ENCODE results near the gene BFSP1. TPM values are rescaled to one million over a fixed set of nuclear protein-coding genes. Genes with fewer than 3 reads are reported as not detected.

Gene BFSP1
- total and polyA plus RNA-seq, 2 experiments from 2014 or later: 2.0 to 2.3 TPM

GRCh38 chr20:17456279-17456678 is 74.9 kb downstream of the BFSP1 start:
- Histone ChIP-seq H2AFZ (no peak overlapping the region), H3K9me3 (ENCODE audit: low read depth) (no peaks in the 10 kb centered on the region), H3K27ac (no peak overlapping the region), H3K4me1 (ENCODE audit: insufficient read depth) (no peaks in the 10 kb centered on the region), H3K9me2 (replicated peaks; ENCODE audit: insufficient read depth) (no peaks in the 10 kb centered on the region), H3K4me3 (no peak overlapping the region), H3K36me3 (replicated peaks; ENCODE audit: insufficient read depth, low read depth) (no peaks in the 10 kb centered on the region), H3K79me2 (no peaks in the 10 kb centered on the region), H3K27me3 (no peaks in the 10 kb centered on the region), H4K20me1 (ENCODE audit: insufficient read depth, poor library complexity, severe bottlenecking) (no peaks in the 10 kb centered on the region), H3K4me2 (no peak overlapping the region)
- 89% methylated on average over 8 of the region's 8 CpGs for WGBS (ENCODE audit: low lambda C conversion rate, missing lambda C conversion rate)
- no peak for DNase-seq (ENCODE audit: low spot score)
- no peak for TF ChIP-seq CTCF (IDR thresholded peaks at IDR 0.05; ENCODE audit: poor library complexity)
- TF ChIP-seq EZH2phosphoT487 (IDR thresholded peaks at IDR 0.05; ENCODE audit: low read depth, severe bottlenecking, unreplicated experiment): no peak
- TF ChIP-seq EZH2 (IDR thresholded peaks at IDR 0.05; ENCODE audit: borderline replicate concordance): no peak

- Histone ChIP-seq H3K27ac (no peak overlapping the region), H3K4me3 (no peak overlapping the region), H3K36me3 (replicated peaks; ENCODE audit: insufficient read depth, low read depth) (no peaks in the 10 kb centered on the region), H3K4me1 (ENCODE audit: insufficient read depth) (no peaks in the 10 kb centered on the region), H3K4me2 (no peak overlapping the region), H4K20me1 (ENCODE audit: insufficient read depth, poor library complexity, severe bottlenecking) (no peaks in the 10 kb centered on the region), H2AFZ (no peak overlapping the region), H3K9me2 (replicated peaks; ENCODE audit: insufficient read depth) (no peaks in the 10 kb centered on the region), H3K27me3 (no peaks in the 10 kb centered on the region), H3K9me3 (ENCODE audit: low read depth) (no peaks in the 10 kb centered on the region), H3K79me2 (no peaks in the 10 kb centered on the region)
- no peak for TF ChIP-seq EZH2phosphoT487 (IDR thresholded peaks at IDR 0.05; ENCODE audit: low read depth, severe bottlenecking, unreplicated experiment)
- no peak for TF ChIP-seq CTCF (IDR thresholded peaks at IDR 0.05; ENCODE audit: poor library complexity)
- TF ChIP-seq EZH2 (IDR thresholded peaks at IDR 0.05; ENCODE audit: borderline replicate concordance): no peak
- DNase-seq (ENCODE audit: low spot score): no peak
- 95% methylated on average over 20 of the region's 22 CpGs for WGBS (ENCODE audit: low lambda C conversion rate, missing lambda C conversion rate)
Measured at GRCh38 chr20:17453592-17453991, 77.6 kb downstream of the BFSP1 start.

- WGBS (ENCODE audit: low lambda C conversion rate, missing lambda C conversion rate): 89% methylated on average over 3 of the region's 3 CpGs
- H3K4me3 ChIP-seq: no peak overlapping the region
- H3K79me2 ChIP-seq: no peaks in the 10 kb centered on the region
- TF ChIP-seq EZH2phosphoT487 (IDR thresholded peaks at IDR 0.05; ENCODE audit: low read depth, severe bottlenecking, unreplicated experiment) (no peak), EZH2 (IDR thresholded peaks at IDR 0.05; ENCODE audit: borderline replicate concordance) (no peak), CTCF (IDR thresholded peaks at IDR 0.05; ENCODE audit: poor library complexity) (no peak)
- no peak overlapping the region for H3K27ac ChIP-seq
- H4K20me1 ChIP-seq (ENCODE audit: insufficient read depth, poor library complexity, severe bottlenecking): no peaks in the 10 kb centered on the region
- H2AFZ ChIP-seq: no peak overlapping the region
- no peaks in the 10 kb centered on the region for H3K27me3 ChIP-seq
- no peaks in the 10 kb centered on the region for H3K9me3 ChIP-seq (ENCODE audit: low read depth)
- no peak for DNase-seq (ENCODE audit: low spot score)
- no peak overlapping the region for H3K4me2 ChIP-seq
- no peaks in the 10 kb centered on the region for H3K9me2 ChIP-seq (replicated peaks; ENCODE audit: insufficient read depth)
- no peaks in the 10 kb centered on the region for H3K4me1 ChIP-seq (ENCODE audit: insufficient read depth)
- H3K36me3 ChIP-seq (replicated peaks; ENCODE audit: insufficient read depth, low read depth): no peaks in the 10 kb centered on the region
Measured at GRCh38 chr20:17452441-17452840, 78.7 kb downstream of the BFSP1 start.

- Histone ChIP-seq H3K79me2 (no peaks in the 10 kb centered on the region), H3K4me3 (no peak overlapping the region), H3K27ac (no peak overlapping the region), H3K4me1 (ENCODE audit: insufficient read depth) (peaks cover under 1% of the 10 kb centered on the region), H3K9me3 (ENCODE audit: low read depth) (no peaks in the 10 kb centered on the region), H3K36me3 (replicated peaks; ENCODE audit: insufficient read depth, low read depth) (no peaks in the 10 kb centered on the region), H3K9me2 (replicated peaks; ENCODE audit: insufficient read depth) (no peaks in the 10 kb centered on the region), H2AFZ (no peak overlapping the region), H4K20me1 (ENCODE audit: insufficient read depth, poor library complexity, severe bottlenecking) (no peaks in the 10 kb centered on the region), H3K27me3 (no peaks in the 10 kb centered on the region), H3K4me2 (no peak overlapping the region)
- 95% methylated on average over 2 of the region's 2 CpGs for WGBS (ENCODE audit: low lambda C conversion rate, missing lambda C conversion rate)
- no peak for TF ChIP-seq EZH2 (IDR thresholded peaks at IDR 0.05; ENCODE audit: borderline replicate concordance)
- TF ChIP-seq CTCF (IDR thresholded peaks at IDR 0.05; ENCODE audit: poor library complexity): no peak
- TF ChIP-seq EZH2phosphoT487 (IDR thresholded peaks at IDR 0.05; ENCODE audit: low read depth, severe bottlenecking, unreplicated experiment): no peak
- no peak for DNase-seq (ENCODE audit: low spot score)
Measured at GRCh38 chr20:17449031-17449430, 82.1 kb downstream of the BFSP1 start.

All from hepatocyte (in vitro differentiated cells).